Loucy (cell line): ENCODE results near the gene BCAR3.
"Not testable (repeated sequence)": the region's sequence is repeated elsewhere in the genome, so short reads cannot be mapped to it uniquely, and the experiment has no call there.

Experiments used
- H2AFZ ChIP-seq: fragments of 200-600 bp; sonication (generic); 2 replicates; pipeline ENCODE4 v1.6.0; 2016; ENCODE audit warnings: antibody characterized with exemption, mild to moderate bottlenecking, low read length, moderate library complexity
- H3F3A ChIP-seq: fragments of 200-600 bp; 2 replicates; pipeline ENCODE4 v1.6.0; 2016; ENCODE audit warnings: antibody characterized with exemption, low read depth, mild to moderate bottlenecking
- H3K27me3 ChIP-seq: fragments of 200-600 bp; sonication (generic); 2 replicates; pipeline ENCODE4 v1.6.1; 2014; ENCODE audit warnings: low read length, mild to moderate bottlenecking; ENCODE audit not compliant: insufficient read depth, poor library complexity, severe bottlenecking
- H3K36me3 ChIP-seq: fragments of 200-600 bp; sonication (generic); 2 replicates; pipeline ENCODE4 v1.6.1; 2016; ENCODE audit warnings: low read length; ENCODE audit not compliant: insufficient read depth
- H3K4me1 ChIP-seq: fragments of 200-600 bp; sonication (generic); 2 replicates; pipeline ENCODE4 v1.5.1; 2014; ENCODE audit warnings: low read length, mild to moderate bottlenecking; ENCODE audit not compliant: insufficient read depth, poor library complexity, severe bottlenecking
- H3K4me2 ChIP-seq: fragments of 200-600 bp; sonication (generic); 2 replicates; pipeline ENCODE4 v1.6.0; 2014; ENCODE audit warnings: antibody characterized with exemption, low read length, low read depth, mild to moderate bottlenecking; ENCODE audit not compliant: poor library complexity, severe bottlenecking
- H3K4me3 ChIP-seq: fragments of 200-600 bp; sonication (generic); 2 replicates; pipeline ENCODE4 v1.5.1; 2014; ENCODE audit warnings: low read length, mild to moderate bottlenecking, mixed read lengths; ENCODE audit not compliant: poor library complexity, severe bottlenecking
- H3K79me2 ChIP-seq: fragments of 200-600 bp; sonication (generic); 2 replicates; pipeline ENCODE4 v1.6.1; 2014; ENCODE audit warnings: low read length; ENCODE audit not compliant: insufficient read depth
- H3K9ac ChIP-seq: fragments of 200-600 bp; sonication (generic); 2 replicates; pipeline ENCODE4 v1.6.0; 2014; ENCODE audit warnings: mild to moderate bottlenecking, low read depth, low read length, moderate library complexity; ENCODE audit not compliant: poor library complexity, severe bottlenecking
- H3K9me2 ChIP-seq: fragments of 200-600 bp; sonication (generic); replicated peaks from 2 replicates; pipeline ENCODE4 v1.6.1; 2016; ENCODE audit warnings: low read depth, low read length, mixed read lengths
- H3K9me3 ChIP-seq: fragments of 200-600 bp; sonication (generic); 2 replicates; pipeline ENCODE4 v1.6.1; 2014; ENCODE audit warnings: mild to moderate bottlenecking, antibody characterized with exemption, low read length, low read depth; ENCODE audit not compliant: insufficient read depth
- H4K20me1 ChIP-seq: fragments of 200-600 bp; sonication (generic); 2 replicates; pipeline ENCODE4 v1.6.0; 2014; ENCODE audit warnings: antibody characterized with exemption, low read length, mild to moderate bottlenecking; ENCODE audit not compliant: insufficient read depth, poor library complexity, severe bottlenecking
- EZH2phosphoT487 ChIP-seq: fragments of 200-600 bp; IDR thresholded peaks from 2 replicates; pipeline ENCODE4 v1.6.1; 2018; ENCODE audit warnings: antibody characterized with exemption, mild to moderate bottlenecking, moderate library complexity, borderline replicate concordance
- TF ChIP-seq, protein P1 (sequence below): fragments of 200-600 bp; sonication (generic); conservative IDR thresholded peaks from 2 replicates; pipeline ENCODE4 v1.5.1; 2014; ENCODE audit warnings: mild to moderate bottlenecking, antibody characterized with exemption, low read length

The BCAR3 gene

GRCh38 chr1:93593854-93594602, 87.6 kb downstream of the BCAR3 start:
- no peak overlapping the region for H3K4me2 ChIP-seq
- no peaks in the 10 kb centered on the region for H3K27me3 ChIP-seq
- no peak overlapping the region for H3K9ac ChIP-seq
- no peaks in the 10 kb centered on the region for H3K79me2 ChIP-seq
- no peaks in the 10 kb centered on the region for H3K9me2 ChIP-seq
- H3K4me1 ChIP-seq = peaks cover 35% of the 10 kb centered on the region
- H4K20me1 ChIP-seq = no peaks in the 10 kb centered on the region
- no peak overlapping the region for H2AFZ ChIP-seq
- no peak overlapping the region for H3K4me3 ChIP-seq
- TF ChIP-seq, protein P1, sequence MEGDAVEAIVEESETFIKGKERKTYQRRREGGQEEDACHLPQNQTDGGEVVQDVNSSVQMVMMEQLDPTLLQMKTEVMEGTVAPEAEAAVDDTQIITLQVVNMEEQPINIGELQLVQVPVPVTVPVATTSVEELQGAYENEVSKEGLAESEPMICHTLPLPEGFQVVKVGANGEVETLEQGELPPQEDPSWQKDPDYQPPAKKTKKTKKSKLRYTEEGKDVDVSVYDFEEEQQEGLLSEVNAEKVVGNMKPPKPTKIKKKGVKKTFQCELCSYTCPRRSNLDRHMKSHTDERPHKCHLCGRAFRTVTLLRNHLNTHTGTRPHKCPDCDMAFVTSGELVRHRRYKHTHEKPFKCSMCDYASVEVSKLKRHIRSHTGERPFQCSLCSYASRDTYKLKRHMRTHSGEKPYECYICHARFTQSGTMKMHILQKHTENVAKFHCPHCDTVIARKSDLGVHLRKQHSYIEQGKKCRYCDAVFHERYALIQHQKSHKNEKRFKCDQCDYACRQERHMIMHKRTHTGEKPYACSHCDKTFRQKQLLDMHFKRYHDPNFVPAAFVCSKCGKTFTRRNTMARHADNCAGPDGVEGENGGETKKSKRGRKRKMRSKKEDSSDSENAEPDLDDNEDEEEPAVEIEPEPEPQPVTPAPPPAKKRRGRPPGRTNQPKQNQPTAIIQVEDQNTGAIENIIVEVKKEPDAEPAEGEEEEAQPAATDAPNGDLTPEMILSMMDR = no peak
- H3K36me3 ChIP-seq = no peaks in the 10 kb centered on the region
- no peaks in the 10 kb centered on the region for H3F3A ChIP-seq
- no peaks in the 10 kb centered on the region for H3K9me3 ChIP-seq

- Histone ChIP-seq H3K4me3 (peak overlapping the region; percentile 30), H3K9me3 (no peaks in the 10 kb centered on the region), H3K9me2 (no peaks in the 10 kb centered on the region), H3F3A (no peaks in the 10 kb centered on the region), H3K27me3 (no peaks in the 10 kb centered on the region), H3K36me3 (no peaks in the 10 kb centered on the region), H3K4me1 (peaks cover 50% of the 10 kb centered on the region), H3K9ac (no peak overlapping the region), H3K4me2 (peak overlapping the region; percentile 81), H2AFZ (no peak overlapping the region), H4K20me1 (no peaks in the 10 kb centered on the region), H3K79me2 (no peaks in the 10 kb centered on the region)
- TF ChIP-seq, protein P1 = no peak
- TF ChIP-seq EZH2phosphoT487 = no peak
Measured at GRCh38 chr1:93592551-93592949, 89.1 kb downstream of the BCAR3 start.

- Histone ChIP-seq H3F3A (no peaks in the 10 kb centered on the region), H4K20me1 (no peaks in the 10 kb centered on the region), H3K36me3 (no peaks in the 10 kb centered on the region)
Measured at GRCh38 chr1:93591676-93592550, 89.7 kb downstream of the BCAR3 start.

GRCh38 chr1:93591291-93591675, 90.4 kb downstream of the BCAR3 start:
- not testable (repeated sequence) for H4K20me1 ChIP-seq, H3K9me2 ChIP-seq, H3F3A ChIP-seq, H3K9me3 ChIP-seq, H3K36me3 ChIP-seq, H3K27me3 ChIP-seq, H3K79me2 ChIP-seq
- Histone ChIP-seq H3K9ac (peak overlapping the region; percentile 33), H3K4me1 (peaks cover 53% of the 10 kb centered on the region), H3K4me2 (peak overlapping the region; percentile 81), H2AFZ (peak overlapping the region; percentile 48; the same call in 1 of the 2 replicates), H3K4me3 (peak overlapping the region; percentile 57)

More at GRCh38 chr1:93591676-93592550, 89.7 kb downstream of the BCAR3 start:
- Histone ChIP-seq H2AFZ (peak overlapping the region; percentile 48; the same call in 1 of the 2 replicates), H3K9me2 (no peaks in the 10 kb centered on the region), H3K4me3 (peak overlapping the region; percentile 57), H3K4me1 (peaks cover 53% of the 10 kb centered on the region), H3K27me3 (no peaks in the 10 kb centered on the region), H3K9me3 (no peaks in the 10 kb centered on the region), H3K9ac (peak overlapping the region; percentile 33), H3K4me2 (peak overlapping the region; percentile 81), H3K79me2 (no peaks in the 10 kb centered on the region)
- TF ChIP-seq EZH2phosphoT487 = no peak
- TF ChIP-seq, protein P1 = no peak
